CD1c-positive myeloid dendritic cell (primary cell): ENCODE results near the gene CWF19L1.
A peak's percentile ranks its signal among the peaks of the same experiment; 100 is the strongest.

ENCODE experiments used
- DNase-seq: peaks from one replicate; pipeline ENCODE4 v3.0.0-alpha.2; 2016; ENCODE audit errors: extremely low spot score

CWF19L1 gene

DNA sequence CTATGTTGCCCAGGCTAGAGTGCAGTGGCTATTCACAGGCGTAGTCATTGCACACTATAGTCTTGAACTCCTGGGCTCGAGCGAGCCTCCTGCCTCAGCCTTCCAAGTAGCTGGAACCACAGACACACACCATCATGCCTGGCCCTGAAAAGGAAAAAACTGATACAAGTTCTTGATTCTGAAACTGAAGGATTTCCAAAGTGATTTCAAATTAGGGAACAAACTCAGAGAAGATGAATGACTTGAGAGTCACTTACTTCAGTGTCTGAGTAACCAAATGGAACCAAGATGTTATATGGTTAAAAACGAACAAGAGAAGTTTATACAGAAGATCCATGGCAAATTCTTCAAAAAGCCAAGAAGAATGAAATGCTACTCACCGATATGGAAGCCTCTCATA, 14.4 kb downstream of the CWF19L1 start:
- DNase-seq, result peak; percentile 48

DNA sequence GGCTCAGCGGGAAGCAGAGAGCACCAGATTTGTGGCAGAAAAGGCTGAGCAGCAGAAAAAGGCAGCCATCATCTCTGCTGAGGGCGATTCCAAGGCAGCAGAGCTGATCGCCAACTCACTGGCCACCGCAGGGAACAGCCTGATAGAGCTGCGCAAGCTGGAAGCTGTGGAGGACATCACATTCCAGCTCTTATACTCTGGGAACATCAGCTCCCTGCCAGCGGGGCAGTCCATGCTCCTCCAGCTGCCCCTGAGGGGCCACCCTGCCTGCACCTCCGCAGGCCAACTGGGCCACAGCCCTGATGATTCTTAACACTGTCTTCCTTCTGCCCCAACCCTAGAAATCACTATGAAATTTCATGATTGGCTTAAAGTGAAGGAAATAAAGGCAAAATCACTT, 18.6 kb downstream of the CWF19L1 start:
- DNase-seq, result no peak

DNA sequence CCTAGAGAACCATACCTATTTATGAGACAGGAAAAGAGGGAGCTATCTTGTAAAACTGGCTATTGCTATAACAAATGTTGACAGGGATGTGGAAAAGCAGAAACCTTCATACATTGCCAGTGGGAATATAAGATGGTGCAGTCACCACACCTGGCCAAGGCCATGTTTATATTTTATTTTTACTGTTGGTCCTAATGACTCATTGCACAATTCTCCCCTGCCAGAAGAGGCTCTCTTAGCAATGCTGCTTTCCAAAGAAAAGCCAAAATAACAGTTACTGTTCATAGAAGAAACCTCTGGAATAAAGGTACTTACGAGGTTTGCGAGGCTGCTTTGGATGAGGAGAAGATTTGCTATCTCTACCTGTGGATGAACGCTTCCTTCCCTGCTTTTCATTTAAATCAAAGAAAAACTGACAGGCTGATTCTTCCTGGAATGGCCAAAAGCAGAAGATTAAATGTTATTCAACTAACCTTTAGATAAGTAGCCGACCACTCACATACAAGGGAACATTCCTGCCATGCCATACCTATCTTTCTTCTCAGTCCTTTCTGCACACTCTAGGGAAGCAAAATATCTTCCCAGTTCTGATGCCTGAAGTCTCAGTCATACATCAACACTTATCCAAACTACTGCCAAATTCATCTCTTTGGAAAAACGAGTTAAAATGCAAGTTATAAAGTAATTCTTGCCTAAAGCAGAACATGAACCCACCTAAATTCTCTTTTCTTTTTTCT, 21.8 kb downstream of the CWF19L1 start:
- no peak for DNase-seq

DNA sequence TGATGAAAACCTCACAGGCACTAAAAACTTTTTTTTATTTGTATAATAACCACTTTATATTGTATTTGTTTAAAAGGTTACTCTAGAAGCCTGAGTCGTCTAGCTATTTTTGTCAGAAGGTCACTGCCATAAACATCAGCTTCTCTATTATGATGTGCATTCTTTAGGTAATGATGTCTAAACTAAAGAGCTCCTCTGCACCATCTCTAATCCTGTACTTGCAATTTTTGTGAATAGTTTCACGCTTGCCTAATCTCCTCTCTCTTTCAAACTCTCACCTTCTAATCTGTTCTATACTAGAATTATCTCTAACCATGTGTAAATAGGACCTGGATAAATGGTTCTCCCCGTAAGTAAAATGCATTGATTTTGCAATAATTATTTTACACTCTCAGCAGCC, 27.6 kb downstream of the CWF19L1 start:
- DNase-seq, result no peak

DNA sequence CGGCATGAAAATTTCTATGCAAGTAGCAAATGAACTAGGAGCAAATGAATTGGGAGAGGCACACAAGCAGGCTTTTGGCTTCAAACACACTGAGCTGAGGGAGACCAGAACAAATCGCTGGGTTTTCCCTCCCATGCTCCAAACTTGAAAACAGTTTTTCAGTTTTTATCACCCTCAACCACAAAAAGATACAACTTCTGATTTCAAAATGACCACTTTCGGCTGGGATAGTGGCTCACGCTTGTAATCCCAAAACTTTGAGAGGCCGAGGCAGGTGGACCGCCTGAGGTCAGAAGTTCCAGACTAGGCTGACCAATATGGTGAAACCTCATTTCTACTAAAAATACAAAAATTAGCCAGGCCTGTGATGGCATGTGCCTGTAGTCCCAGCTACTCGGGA, 29.0 kb downstream of the CWF19L1 start:
- DNase-seq, result no peak

DNA sequence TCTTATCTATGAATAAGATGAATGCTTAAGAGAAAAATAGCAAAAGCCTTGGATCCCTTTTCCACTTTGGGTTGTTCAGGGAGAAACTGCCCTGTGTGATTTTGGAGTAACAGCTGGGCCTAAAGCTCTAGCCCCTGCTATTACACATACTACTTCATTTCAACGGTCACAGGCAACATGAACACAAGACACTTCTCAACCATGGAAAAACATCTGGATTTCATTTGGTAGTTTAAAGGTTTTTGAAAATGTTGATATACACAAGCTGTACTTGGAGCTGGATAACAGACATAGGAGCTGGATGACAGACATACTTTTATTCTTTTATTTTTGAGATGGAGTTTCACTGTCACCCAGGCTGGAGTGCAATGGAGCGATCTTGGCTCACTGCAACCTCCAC, 35.3 kb downstream of the CWF19L1 start:
- no peak for DNase-seq

DNA sequence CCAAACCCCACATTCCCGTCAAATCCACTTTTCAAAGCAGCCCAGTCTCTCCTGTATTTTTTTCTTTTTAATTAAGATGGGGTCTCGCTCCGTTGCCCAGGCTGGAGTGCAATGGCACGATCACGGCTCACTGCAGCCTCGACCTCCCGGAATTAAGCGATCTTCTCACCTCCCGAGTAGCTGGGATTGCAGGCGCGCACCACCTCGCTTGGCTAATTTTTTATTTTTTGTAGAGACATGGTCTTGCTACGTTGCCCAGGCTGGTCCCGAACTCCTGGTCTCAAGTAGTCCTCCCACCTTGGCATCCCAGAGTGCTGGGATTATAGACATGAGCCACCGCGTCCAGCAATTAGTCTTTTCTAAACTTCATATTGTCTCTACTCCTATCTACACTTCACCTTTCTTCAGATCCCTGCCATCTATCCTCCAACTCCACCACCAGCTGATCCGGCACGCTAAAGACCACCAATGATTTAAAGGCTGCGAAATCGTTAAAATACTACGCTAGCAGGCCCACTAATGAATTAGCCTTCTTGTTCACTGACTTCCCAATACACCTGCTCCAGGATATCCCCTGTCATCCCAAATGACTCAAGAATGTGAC, 37.5 kb downstream of the CWF19L1 start:
- DNase-seq, result no peak

DNA sequence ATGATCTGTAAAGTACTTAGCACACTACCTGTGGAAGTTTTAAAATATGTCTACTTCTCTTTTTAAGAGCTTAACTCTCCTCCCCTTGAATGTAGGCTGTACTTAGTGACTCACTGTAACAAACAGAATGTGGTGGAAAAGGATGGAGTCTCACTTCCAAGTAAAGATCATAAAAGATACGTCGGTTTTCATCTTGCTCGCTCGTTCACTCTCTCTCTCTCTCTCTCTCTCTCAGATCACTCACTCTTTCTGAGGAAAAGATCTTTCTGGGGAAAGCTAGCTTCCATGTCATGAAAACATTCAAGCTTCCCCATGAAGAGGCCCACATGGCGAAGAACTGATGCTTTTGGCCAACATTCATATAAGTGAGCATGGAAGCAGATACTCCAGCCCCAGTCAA, 43.6 kb downstream of the CWF19L1 start:
- no peak for DNase-seq

DNA sequence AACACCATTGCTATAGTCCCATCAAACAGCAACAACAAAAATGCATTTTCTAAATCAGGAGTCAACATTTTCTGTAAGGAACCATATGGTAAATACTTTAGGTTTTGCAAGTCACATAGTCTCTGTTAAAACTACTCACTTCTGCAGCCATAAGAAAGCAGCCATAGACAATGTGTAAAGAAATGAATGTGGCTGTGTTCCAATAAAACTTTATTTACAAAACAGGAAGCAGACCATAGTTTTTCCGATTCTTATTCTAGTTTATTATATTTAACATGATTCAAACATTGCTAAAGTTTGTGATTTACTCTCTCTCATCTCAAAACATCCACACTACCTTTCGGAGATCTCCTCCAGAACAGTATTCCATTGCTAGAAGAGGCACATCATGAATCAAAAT, 44.9 kb downstream of the CWF19L1 start:
- DNase-seq, result no peak

DNA sequence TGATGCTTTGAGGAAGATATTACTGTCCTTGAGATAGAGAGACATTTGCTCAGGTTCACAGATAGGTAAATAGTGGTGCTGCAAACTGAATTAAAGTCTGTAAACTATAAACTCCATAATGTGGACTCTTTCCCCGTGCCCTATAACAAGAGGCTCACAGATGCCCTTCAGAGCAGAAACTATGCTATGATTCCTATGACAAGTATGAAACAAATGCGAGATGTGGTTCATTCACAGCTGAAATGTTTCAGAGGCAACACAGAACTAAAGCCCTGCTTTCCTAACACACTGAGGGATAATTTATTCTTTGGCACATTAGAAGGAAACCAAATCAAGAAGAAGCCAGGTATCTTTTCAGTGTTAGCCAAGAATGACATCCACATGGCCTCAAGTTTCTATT, 51.4 kb downstream of the CWF19L1 start:
- no peak for DNase-seq

DNA sequence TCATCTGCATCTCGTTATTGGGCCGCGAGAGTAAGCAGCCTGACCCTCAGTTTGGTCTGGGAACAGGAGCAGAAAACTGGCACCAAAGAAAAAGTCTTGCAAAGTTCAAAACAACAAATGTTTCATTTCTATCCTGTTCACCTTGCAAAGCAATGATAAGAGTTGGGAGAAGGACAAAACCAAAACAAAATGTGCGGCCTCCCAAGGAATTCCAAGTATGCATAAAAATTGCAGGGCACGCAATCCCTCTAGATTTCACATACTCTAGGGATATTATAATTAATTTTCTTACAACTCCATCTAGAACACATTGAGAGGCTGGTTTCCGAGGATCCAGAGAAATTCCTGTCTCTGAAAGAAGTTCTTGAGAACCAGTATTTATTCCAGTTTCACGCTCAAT, 58.1 kb downstream of the CWF19L1 start:
- no peak for DNase-seq

DNA sequence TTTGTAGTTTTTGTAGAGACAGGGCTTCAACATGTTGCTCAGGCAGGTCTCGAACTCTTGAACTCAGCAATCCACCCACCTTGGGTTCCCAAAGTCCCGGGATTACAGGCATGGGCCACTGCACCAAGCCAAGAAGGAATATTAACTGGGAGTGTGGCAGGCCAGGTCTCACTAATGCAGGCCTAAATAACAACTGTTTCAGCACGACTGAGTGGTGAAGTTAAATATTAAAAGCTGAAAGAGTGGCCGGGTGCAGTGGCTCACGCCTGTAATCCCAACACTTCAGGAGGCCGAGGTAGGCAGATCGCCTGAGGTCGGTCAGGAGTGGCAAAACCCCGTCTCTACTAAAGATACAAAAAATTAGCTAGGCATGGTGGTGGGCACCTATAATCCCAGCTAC, 59.2 kb downstream of the CWF19L1 start:
- no peak for DNase-seq

DNA sequence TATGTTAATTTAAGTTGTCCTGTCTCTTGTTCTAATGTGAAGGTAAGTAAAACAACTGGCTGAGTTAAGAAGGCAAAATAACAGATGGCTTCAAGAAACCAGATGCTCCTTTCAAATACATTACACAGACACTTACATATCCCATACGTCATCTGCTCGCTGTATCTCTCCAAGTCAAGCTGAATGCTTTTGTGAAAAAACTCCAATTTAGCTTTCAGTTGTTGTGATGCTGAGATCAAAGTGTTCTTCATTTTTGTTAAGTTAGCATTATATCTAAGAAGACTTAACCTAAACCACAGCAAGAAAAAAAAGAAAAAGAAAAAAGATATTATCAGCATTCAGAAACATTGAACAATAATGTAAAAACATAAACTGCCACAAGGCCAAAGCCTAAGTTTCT, 63.1 kb downstream of the CWF19L1 start:
- no peak for DNase-seq

DNA sequence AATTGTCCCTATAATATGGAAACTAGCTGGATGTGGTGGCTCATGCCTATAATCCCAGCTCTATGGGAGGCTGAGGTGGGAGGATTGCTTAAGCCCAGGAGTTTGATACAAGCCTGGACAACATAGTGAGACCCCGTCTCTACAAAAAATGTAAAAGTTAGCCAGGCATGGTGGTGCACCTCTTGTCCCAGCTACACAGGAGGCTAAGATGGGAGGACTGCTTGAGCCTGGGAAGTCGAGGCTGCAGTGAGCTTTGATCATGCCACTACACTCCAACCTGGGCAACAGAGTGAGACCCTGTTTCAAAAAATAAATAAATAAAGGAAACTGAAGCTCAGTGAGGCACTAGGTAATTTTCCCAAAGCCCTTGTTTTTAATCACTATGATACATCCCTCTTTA, 65.9 kb downstream of the CWF19L1 start:
- no peak for DNase-seq

DNA sequence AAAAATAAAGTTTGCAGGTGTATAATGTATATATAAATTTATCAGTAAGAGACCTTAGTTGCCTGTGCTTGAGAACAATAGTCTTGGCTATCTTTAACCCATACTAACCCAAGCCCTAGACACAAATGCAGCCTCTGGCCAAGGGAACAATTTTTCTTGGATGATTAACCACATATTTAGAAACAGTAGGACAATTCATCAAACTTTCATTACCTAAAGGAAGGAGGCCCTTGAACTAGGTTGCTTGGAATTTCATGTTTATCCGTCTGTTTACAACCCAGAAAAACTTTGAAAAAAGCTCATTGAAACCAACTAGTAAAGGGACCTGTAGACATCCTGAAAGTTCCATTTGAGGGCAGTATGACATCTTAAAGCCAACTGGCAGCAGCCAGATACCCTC, 72.7 kb downstream of the CWF19L1 start:
- no peak for DNase-seq

DNA sequence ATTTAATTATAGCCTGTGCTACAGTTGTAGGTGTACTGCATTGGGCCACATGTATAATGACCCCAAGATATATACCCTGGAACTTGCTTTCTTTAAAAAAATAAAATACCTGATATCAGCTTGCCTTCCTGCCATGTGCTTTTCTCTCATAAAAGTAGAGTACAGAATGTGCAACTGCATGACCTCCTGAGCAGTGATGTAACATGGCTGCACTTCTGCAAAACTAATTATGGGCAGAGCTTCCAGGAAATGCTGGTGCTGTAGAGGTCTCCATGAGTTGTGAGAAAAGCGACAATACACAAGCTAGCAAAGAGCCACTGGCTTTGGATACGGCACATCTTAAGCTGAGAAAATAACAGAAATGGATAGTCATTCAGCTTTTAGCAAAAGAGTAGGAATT, 75.1 kb downstream of the CWF19L1 start:
- peak; percentile 67 for DNase-seq

DNA sequence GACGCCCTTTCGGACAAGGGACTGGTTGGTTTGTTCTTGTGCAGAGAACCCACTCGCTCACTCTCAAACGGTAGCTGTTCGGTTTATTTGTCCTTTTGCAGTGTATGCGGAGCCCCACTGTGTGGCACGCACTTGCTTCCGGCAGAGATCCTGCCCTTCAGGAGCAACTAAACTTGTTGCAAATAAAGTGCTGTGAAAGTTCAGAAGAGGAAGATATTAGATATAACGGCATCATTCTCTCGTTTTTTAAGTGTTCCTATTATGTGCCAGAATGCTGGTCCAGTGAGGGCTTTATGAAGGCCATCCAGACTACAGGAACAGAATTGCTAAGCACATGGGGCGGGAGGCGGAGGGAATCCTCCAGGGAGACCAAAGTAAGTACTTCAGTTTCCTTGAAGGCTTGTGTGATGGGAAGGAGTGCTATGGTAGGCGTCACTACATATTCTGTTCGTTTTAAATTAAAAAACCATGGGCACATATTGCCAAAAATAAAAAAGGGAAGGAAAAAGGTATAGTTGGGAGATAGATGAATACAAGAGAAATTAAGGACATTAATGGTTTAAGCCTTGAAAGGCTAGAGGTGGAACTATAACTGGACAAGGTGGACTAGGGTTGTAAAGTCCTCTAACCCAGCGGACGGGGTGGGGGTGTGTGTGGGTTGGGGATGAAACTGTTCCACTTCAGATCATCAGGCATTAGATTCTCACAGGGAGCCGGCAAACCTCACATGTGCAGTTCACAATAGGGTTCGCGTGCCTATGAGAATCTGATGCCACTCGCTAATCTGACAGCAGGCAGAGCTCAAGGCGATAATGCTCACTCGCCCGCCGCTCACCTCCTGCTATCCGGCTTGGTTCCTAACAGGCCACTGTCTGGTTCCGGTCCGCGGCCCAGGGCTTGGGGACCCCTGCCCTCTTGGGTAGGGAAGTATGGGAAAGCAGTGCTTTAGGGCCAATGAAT, 80.9 kb downstream of the CWF19L1 start:
- DNase-seq, result no peak

DNA sequence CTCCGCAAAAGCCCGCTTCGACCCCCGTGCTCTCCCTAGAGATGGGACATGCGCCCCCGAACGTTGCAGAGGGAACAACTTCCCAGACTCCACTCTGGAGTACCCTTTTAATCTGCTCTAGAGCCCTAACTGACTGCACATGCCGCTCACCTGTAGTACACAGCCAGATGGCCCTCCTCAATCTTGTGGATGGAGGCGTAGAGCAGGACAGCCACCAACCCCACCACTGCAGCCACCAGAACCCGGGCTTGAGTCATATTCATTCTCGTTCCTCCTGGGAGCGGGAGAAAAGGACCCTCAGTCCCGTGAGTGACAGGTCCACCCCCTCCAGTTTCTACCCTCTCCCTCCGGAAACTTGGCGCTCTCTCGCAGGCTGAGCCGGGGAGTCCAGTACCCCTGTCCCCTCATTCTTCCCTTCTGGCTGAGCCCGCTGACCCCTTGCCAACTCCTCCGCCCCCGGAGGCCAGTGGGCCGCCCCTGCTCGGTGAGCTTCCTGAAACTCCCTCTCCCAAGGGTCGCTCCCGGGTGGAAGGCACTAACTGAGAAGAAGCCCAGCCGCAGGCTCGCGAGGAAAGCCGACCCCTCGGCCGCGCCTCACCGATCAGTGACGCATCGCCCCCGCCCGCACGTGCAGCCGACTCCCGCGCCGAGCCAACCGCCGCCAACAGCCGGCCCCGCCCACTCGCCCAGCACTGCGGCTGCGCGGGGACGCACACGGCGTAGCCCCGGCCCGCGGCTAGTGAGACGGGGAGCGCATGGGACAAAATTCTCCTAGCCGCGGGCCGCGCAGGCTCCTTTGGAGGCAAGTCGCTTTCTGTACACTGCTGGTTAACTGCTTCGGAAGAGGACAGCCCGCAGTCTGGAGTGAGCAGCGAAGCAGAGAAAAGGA, 81.8 kb downstream of the CWF19L1 start, which contains the start of gene ERLIN1:
Gene ERLIN1, minus strand, starts transcription at position 666 of the 889 bp plus-strand sequence. Its CDS starts 403 bp downstream, at position 263.
- DNase-seq, result peak; percentile 97

DNA sequence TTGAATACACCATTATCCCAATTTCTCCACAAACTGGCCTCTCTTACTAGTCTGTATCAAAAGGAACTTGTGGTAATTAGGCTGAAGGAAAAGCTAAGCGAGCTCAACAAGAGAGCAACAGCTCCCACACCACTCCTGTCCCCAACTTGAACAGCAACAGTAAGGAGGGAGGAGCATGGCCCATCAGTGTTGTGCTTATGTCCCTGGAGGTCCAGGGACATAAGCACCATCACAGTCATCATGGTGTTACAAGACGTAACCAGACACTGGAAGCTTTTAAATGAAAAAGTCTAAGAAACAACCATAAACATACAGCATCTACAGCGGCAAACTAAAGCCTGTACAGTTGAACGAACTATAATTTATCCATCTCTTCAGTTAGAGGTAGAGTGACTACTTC, 82.6 kb downstream of the CWF19L1 start:
- DNase-seq, result no peak

DNA sequence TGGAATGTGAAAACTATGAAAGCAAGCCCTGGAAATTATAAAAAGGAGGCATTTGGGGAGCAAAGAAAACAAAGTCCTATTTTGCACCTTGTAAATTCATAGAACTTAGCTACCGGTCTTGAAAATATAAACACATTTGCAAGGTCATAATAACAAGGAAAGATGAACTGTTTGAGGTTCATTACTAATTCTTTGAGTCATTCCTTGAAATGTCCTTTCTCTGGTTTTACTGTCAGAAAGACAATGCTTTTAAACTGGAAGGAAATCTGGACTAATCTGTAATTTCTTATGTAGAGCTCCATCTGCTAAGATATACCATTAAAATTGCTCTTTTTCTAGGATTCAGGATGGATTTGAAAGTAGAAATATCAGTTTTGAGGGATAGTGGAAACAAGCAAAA, 83.0 kb downstream of the CWF19L1 start:
- DNase-seq, result no peak

DNA sequence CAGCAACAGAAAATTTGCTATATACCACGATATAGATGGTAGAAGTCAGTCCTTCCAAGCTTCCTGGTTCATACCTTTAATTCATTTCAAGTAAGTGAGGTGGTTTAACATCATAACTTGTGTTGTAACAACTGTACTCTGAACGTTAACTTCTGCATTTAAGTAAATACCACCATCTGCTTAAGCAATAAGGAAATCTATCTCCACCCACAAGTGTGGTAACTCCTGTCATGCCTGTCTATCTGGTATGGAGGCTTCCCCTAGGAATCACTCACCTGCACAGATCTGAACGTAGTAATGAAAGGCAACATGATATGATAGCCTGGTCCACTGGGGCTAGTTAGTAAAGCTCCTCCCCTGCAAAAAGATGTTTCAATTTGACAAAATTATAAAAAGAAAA, 84.0 kb downstream of the CWF19L1 start:
- DNase-seq, result peak; percentile 79

DNA sequence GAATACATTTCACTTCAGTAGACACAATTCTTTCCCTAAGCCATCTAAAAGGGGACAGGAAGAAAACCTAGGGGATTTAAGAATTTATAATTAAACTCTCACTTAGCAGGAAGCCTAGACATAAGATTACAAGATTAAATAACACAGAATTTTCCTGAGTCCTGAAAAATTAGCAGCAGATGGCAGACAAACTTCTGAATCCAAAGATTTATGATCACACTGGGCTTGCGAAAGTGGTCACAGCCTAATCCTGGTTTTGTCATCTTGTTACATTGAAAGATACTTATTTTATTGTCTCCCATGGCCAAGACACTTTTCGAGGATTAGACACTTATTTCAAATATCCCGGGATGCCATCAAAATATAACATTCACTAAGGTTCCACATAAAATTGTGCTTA, 84.5 kb downstream of the CWF19L1 start:
- no peak for DNase-seq
